IPS DF 6.9 (cell line): Measurements from ENCODE around the gene FMO2.

Source experiments
- DNase-seq: peaks from one replicate; pipeline ENCODE4 v3.0.0-alpha.2; 2013; ENCODE audit warnings: low read depth, low spot score
- H3K27ac ChIP-seq: one replicate; pipeline ENCODE4 v1.5.1; 2013; ENCODE audit warnings: low read length, control low read depth
- H3K27me3 ChIP-seq: 2 replicates; pipeline ENCODE4 v1.6.1; 2013; ENCODE audit warnings: mild to moderate bottlenecking, low read length; ENCODE audit not compliant: control insufficient read depth, insufficient read depth
- H3K36me3 ChIP-seq: 2 replicates; pipeline ENCODE4 v1.6.1; 2013; ENCODE audit warnings: low read length; ENCODE audit not compliant: control insufficient read depth, insufficient read depth
- H3K4me1 ChIP-seq: 2 replicates; pipeline ENCODE4 v1.6.1; 2013; ENCODE audit warnings: low read length; ENCODE audit not compliant: control insufficient read depth, insufficient read depth
- H3K4me3 ChIP-seq: 2 replicates; pipeline ENCODE4 v1.5.1; 2013; ENCODE audit warnings: mild to moderate bottlenecking, low read length
- H3K9me3 ChIP-seq: 2 replicates; pipeline ENCODE4 v1.6.1; 2013; ENCODE audit warnings: low read length, inconsistent platforms; ENCODE audit not compliant: control insufficient read depth, insufficient read depth
- WGBS: extraction: QIAGEN DNeasy Blood & Tissue Kit; methylation state at CpG from one replicate; pipeline ENCODE4 v1.1.7; 2013; ENCODE audit warnings: mixed read lengths, missing lambda C conversion rate; ENCODE audit not compliant: insufficient read length, insufficient coverage; 5-methylcytosine and 5-hydroxymethylcytosine counted together

Gene FMO2

DNA sequence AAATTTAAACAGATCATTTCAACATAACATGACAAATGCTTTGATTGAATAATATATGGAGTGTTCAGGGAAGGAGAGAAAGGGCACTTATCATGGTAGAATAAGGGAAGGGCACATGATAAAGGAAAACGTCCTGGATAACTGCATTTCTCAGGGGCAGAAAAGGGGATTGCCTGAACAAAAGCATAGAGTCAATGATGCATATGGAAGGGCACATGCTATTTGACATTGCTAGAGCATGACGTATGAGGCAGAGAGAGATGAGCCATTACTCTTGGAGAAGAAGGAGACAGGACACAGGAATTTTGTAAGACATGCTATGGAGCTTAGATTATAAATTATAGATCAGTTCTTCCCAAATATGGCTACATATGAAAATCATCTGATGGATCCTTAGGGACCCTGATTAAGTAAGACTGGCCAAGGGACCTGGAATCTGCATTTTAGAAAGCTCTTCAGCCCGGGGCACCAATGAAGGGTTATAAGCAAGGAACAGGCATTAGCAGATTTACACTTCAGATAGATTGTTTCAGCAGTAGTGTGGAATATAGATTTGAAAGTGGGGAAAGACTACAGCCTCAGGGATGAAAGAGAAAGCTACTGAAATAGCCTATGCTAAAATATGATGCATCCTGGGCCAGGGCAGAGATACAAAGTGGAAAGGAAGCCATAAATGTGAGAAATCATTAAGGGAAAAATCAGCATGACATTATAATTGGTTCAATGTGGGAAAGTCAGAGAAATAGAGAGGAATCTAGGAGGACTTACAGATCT lies 21.3 kb downstream of the FMO2 start:
- H3K4me3 ChIP-seq = no peak overlapping the region
- no peaks in the 10 kb centered on the region for H3K27me3 ChIP-seq
- H3K36me3 ChIP-seq = no peaks in the 10 kb centered on the region
- no peak for DNase-seq
- no CpG with 5 or more reads among the region's 3 CpGs for WGBS
- H3K4me1 ChIP-seq = no peaks in the 10 kb centered on the region
- H3K9me3 ChIP-seq = no peaks in the 10 kb centered on the region
- H3K27ac ChIP-seq = no peak overlapping the region

DNA sequence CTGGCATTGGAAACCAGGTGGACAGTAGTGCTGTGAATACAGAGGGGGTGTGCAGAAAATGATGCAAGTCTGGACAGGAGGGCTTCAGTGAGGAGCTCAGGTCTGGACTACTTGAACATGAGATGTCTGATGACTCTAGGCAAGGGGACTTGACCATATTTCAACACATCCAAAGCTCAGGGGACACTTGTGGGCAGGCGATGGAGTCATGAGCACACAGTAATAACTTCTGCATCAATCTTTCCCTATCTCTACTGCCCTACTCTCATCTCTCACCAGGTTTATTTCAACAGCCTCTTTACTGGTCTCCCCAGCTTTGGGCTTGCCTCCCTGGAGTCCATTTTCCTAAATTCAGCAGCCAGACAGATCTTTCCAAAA lies 21.9 kb downstream of the FMO2 start:
- no peak for DNase-seq
- no CpG with 5 or more reads among the region's 1 CpG for WGBS
- no peaks in the 10 kb centered on the region for H3K27me3 ChIP-seq

DNA sequence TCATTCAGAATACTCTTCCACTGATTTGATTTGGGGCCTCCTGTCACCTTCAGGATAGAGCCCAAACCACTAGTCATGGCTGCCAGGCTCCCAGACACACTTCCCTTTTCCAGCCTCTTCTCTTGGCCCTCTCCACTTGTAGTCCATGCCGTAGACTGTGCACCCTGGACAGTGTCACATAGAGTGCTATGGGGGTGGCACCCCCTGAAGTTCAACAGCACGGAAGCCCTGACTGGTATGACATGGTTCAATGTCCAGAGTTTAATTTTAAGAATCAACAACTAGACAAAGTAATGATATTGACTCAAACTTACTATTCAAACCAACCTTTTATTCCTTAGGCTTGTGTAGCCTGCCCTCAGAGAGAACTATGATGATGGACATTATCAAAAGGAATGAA lies 22.3 kb downstream of the FMO2 start:
- no peaks in the 10 kb centered on the region for H3K27me3 ChIP-seq
- DNase-seq = no peak
- no peaks in the 10 kb centered on the region for H3K36me3 ChIP-seq
- H3K9me3 ChIP-seq = no peaks in the 10 kb centered on the region
- no peaks in the 10 kb centered on the region for H3K4me1 ChIP-seq
- no peak overlapping the region for H3K4me3 ChIP-seq
- no CpG with 5 or more reads among the region's 2 CpGs for WGBS
- no peak overlapping the region for H3K27ac ChIP-seq

More for the DNA sequence above, 21.9 kb downstream of the FMO2 start:
- H3K36me3 ChIP-seq = no peaks in the 10 kb centered on the region
- H3K27ac ChIP-seq = no peak overlapping the region
- no peak overlapping the region for H3K4me3 ChIP-seq
- no peaks in the 10 kb centered on the region for H3K9me3 ChIP-seq
- no peaks in the 10 kb centered on the region for H3K4me1 ChIP-seq

DNA sequence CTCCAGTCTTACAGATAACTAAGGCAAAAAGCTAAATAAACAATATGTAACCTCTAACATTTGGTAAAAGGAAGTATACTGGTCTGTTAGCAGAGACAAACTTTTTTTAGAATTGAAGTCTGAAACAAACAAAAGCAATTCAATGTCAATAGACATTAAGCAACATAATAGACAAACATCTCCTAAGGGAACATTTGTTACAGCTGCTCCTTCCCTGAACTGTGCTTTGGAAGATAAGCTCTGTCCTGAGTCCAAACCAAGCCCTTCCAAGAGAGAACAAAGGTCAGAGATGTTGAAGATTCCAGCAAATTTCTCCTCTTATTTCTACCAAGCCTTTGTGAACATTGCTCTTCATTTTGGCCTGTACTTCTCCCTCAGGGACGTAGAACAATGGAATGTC lies 25.3 kb downstream of the FMO2 start:
- no peak overlapping the region for H3K27ac ChIP-seq

DNA sequence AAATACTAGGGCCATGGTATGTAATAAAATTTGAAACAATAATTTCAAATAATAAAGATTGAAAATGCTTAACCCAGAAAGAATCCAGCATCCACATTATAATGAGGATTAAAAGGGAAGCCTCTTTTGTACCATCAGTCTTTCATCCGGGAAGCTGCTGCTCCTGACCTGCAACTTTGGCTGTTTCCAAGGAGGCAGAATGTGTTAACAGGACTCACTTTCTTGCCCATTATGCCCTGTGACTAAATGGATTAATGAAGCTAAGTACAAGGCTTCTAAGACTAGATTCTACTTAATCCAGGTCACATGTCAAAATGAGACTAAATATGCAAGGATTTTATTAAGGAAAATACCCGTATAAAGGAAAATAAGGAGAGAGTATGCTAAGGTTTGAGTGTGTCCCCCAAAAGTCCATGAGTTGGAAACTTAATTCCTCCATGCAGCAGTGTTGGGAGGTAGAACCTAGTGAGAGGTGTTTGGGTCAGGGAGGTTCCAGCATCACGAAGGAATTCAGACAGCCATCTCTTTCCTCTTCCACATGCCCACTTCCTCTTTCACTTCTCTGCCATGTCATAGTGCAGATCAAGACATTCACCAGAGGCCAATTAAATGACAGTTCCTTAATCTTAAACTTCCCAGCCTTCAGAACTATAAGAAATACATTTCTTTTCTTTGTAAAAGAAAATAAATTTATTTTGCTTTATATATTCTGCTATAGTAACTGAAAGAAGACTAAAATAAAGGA lies 27.7 kb downstream of the FMO2 start:
- no peaks in the 10 kb centered on the region for H3K27me3 ChIP-seq
- no CpG with 5 or more reads among the region's 3 CpGs for whole genome bisulfite sequencing
- H3K27ac ChIP-seq = no peak overlapping the region
- no peaks in the 10 kb centered on the region for H3K9me3 ChIP-seq
- no peaks in the 10 kb centered on the region; the same call in 1 of the 2 replicates for H3K4me1 ChIP-seq
- H3K36me3 ChIP-seq = no peaks in the 10 kb centered on the region
- no peak overlapping the region for H3K4me3 ChIP-seq
- no peak for DNase-seq

More for the DNA sequence above, 25.3 kb downstream of the FMO2 start:
- H3K36me3 ChIP-seq = no peaks in the 10 kb centered on the region
- no peaks in the 10 kb centered on the region; the same call in 1 of the 2 replicates for H3K4me1 ChIP-seq
- H3K4me3 ChIP-seq = no peak overlapping the region
- H3K27me3 ChIP-seq = no peaks in the 10 kb centered on the region
- no peaks in the 10 kb centered on the region for H3K9me3 ChIP-seq
- DNase-seq = no peak
- no CpG with 5 or more reads among the region's 1 CpG for WGBS

DNA sequence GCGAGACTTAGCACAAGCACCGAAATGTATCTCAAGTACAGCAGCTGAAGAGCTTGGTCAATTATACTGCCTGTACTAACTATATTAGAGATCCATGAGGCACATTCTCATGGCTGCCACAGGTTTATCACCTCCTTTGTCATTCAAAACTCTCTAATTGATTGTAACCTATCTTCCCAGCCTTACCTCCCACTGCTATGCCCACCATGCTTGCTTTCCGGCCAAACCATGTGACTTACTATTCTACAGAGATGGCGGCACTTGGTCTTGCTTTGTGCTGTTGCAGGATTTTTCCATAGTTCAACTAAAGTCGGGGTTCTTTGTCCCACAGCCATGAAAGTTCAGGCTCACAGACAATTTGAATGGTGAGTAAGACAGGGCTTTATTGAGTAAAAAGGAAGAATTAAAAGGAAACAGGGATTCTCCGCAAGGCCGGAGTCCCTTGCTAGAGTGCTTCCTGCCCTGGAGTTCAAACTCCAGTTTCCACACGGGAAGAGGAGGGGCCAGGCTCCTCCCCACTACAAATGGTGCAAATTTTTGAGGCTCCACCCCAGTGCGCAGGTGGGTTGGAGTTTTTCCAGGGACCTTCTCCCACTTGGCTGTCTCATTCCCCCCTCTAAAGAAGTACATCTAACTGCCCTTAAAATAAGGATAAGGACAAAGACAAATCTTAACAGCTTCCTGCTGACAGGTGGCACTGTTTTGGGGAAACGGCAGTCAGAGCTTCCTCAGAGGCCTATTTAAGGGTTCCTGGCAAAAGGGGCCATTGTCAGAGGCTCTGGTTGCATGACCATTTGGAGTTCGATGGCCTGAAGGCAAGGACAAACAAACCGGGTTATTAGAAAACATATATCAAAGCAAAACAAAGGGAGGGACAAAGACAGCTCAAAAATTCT lies 28.7 kb downstream of the FMO2 start:
- no CpG with 5 or more reads among the region's 12 CpGs for WGBS
- Histone ChIP-seq H3K36me3 (no peaks in the 10 kb centered on the region), H3K27ac (no peak overlapping the region), H3K4me1 (no peaks in the 10 kb centered on the region; the same call in 1 of the 2 replicates), H3K27me3 (no peaks in the 10 kb centered on the region), H3K4me3 (no peak overlapping the region), H3K9me3 (no peaks in the 10 kb centered on the region)
- no peak for DNase-seq

DNA sequence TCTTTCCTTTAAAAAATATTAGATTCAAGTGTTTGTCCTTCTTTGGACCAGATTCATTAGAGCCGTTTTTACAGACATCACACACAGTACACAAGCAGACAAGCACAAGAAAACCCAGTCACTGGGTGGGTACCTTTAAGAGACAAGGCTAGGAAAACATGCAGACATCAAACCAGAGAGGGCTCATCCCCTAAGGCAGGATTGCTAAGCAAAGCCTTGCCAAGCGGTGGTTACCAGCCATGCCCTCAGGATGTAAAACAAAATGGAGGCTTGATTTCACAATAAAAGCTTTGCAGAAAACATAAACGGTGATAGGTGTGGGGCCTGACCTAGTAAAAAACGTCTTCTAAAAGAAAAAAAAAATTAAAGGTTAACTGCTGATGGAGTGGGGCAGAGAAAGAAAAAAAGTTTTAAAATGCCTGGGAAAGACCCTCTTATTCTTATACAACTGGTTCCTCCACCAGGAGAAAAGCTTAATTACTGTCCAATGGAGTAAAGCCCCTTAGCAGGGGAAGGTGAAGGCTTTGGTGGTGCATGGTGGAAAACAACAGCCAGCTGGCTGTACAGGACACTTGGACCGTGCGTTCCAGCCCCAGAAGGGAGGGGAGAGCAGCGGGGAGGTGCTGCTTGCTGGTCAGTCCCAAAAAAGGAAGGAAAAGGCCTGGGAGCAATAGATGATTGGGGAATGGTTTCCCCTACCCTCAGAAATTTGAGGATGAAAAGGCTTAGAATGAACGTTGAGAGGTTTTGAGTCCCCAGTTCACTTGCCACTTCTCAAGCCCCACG lies 32.8 kb downstream of the FMO2 start:
- DNase-seq = no peak
- Histone ChIP-seq H3K4me1 (peaks cover 6% of the 10 kb centered on the region; the same call in 1 of the 2 replicates), H3K4me3 (no peak overlapping the region), H3K27me3 (no peaks in the 10 kb centered on the region), H3K36me3 (no peaks in the 10 kb centered on the region), H3K9me3 (no peaks in the 10 kb centered on the region), H3K27ac (no peak overlapping the region)
- WGBS = no CpG with 5 or more reads among the region's 9 CpGs

DNA sequence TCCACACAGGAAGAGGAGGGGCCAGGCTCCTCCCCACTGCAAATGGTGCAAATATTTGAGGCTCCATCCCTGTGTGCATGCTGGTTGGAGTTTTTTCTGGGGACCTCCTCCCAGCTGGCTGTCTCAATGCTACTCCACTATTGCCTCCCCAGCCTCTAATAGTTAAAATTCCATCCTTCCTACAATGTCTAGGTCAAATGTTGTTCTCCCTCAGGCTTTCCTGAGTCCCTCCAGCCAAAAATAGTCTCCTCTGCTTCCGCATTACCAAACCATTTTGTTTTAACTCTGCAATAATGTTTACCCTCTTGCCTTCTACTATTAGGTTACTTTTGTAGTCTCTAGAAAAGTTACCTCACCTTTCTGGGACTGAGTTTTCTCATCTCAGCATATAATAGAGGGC lies 33.6 kb downstream of the FMO2 start:
- no peak overlapping the region for H3K4me3 ChIP-seq
- no peak for DNase-seq
- H3K4me1 ChIP-seq = peaks cover 6% of the 10 kb centered on the region; the same call in 1 of the 2 replicates
- no peaks in the 10 kb centered on the region for H3K9me3 ChIP-seq
- no peak overlapping the region for H3K27ac ChIP-seq
- no peaks in the 10 kb centered on the region for H3K36me3 ChIP-seq
- no CpG with 5 or more reads among the region's 1 CpG for WGBS
- no peaks in the 10 kb centered on the region for H3K27me3 ChIP-seq

DNA sequence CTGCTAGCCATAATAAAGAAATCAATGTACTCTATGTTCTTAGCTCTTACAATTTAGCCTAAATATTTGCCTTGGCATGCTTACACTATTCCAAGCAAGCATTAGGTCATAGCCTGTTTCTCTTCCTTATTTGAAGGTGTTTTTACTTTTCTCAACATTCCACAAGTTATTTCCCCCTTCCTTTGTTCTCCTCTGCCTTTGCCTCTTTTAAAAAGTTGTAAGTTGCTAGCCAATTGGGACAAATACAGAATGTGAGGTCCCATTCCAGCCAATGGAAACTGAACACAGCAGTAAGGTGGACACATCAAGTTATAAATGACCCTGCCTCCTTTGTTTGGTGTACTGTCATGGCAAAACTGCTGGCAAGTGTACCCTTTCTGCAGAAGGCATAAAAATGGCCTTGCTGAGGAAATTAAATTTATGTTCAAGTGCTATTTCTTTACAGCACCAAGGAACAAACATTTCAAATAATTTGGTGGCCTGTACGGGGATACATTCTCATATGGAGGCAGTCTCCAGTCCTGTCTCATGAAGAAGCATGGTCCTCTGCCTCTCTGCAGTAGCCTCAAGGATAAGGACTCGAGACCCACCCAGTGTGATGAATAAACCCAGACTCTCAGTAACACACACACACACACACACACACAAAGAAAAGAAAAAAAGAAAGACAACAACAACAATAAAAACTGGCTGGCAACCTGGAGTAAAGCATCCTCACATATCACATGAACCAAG lies 34.4 kb downstream of the FMO2 start:
- WGBS = no CpG with 5 or more reads among the region's 2 CpGs
- no peaks in the 10 kb centered on the region for H3K9me3 ChIP-seq
- H3K27me3 ChIP-seq = no peaks in the 10 kb centered on the region
- H3K4me1 ChIP-seq = peaks cover 6% of the 10 kb centered on the region; the same call in 1 of the 2 replicates
- DNase-seq = no peak
- H3K4me3 ChIP-seq = no peak overlapping the region
- H3K27ac ChIP-seq = peak overlapping the region; percentile 59
- no peaks in the 10 kb centered on the region for H3K36me3 ChIP-seq
